ENCODE measurements around the gene LRP2.

- no peak for TF ChIP-seq EP300 (IDR thresholded peaks at IDR 0.05)
- TF ChIP-seq CTCF (IDR thresholded peaks at IDR 0.05) = no peak
- TF ChIP-seq POLR2A (IDR thresholded peaks at IDR 0.05) = no peak
Measured at GRCh38 chr2:169328785-169329184, 33.5 kb downstream of the LRP2 start.

Measured in stomach (tissue), 4 donors.